ENCODE data around the gene ARSB.

DNA sequence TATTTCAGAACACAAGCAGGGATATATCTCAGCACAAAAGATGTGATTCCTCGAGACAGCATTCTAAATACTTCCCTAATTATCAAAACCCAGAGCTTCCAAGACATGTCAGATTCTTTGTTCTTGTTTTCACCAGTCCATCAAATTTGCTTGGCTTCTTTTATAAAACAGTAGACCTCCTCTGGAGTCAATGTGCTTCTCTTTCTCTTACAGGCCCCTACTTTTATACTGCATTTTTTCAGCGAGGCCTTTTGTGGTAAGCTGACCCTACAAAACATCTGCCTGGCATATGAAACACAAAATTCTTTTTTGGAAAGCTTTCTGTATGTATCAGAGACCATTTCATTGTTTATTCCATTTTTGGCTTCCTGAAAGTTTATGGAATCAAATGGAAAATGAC is 81.8 kb downstream of the ARSB start:
- TF ChIP-seq CTCF (IDR thresholded peaks at IDR 0.05), result no peak
- no peak for TF ChIP-seq POLR2A (IDR thresholded peaks at IDR 0.05)
- no peak for TF ChIP-seq EP300 (IDR thresholded peaks at IDR 0.05)
